Measurements from ENCODE around the gene RNU4-1. TPM values are rescaled to one million over a fixed set of nuclear protein-coding genes. Genes with fewer than 3 reads are reported as not detected.

Gene RNU4-1
- total and polyA plus RNA-seq, 9 of the 15 experiments (the other 6 are each of a cell fraction or from before 2014, with no cell fraction given): under 0.01 to 19,719 (median 3,563) TPM; not detected in 4

GRCh38 chr12:120284381-120284780, 8.7 kb downstream of the RNU4-1 start (continued):
- no peak for TF ChIP-seq TCFL5 (CRISPR knock-in tag; conservative IDR thresholded peaks at IDR 0.05)
- TF ChIP-seq BRF2 (IDR thresholded peaks at IDR 0.05; ENCODE audit: borderline replicate concordance, insufficient read depth, insufficient read length): no peak
- no peak for TF ChIP-seq MLX (CRISPR knock-in tag; conservative IDR thresholded peaks at IDR 0.05)
- TF ChIP-seq HNRNPLL (IDR thresholded peaks at IDR 0.05; ENCODE audit: low read depth, low read length, poor library complexity, severe bottlenecking): no peak
- no peak for TF ChIP-seq ESRRA (IDR thresholded peaks at IDR 0.05; ENCODE audit: borderline replicate concordance, low read depth)
- TF ChIP-seq ARHGAP35 (IDR thresholded peaks at IDR 0.05; ENCODE audit: partially characterized antibody): no peak
- no peak for TF ChIP-seq OTX1 (CRISPR knock-in tag; IDR thresholded peaks at IDR 0.05)

- CTCF ChIA-PET (ENCODE audit: low intra/inter-chr PET ratio): no interaction called here
- Histone ChIP-seq H4K20me1 (replicated peaks; ENCODE audit: control insufficient read depth, insufficient read depth, low read length) (no peaks in the 10 kb centered on the region), H3K9me3 (replicated peaks; ENCODE audit: control insufficient read depth, insufficient read depth, low read depth, low read length) (no peaks in the 10 kb centered on the region), H3K9me1 (ENCODE audit: control insufficient read depth, insufficient read depth, low read length) (no peaks in the 10 kb centered on the region), H3K9ac (ENCODE audit: insufficient read depth in 1 of 2, low read depth in 2 of 2, low read length in 2 of 2) (no peak overlapping the region; a peak in 1 of 4 replicates), H2AFZ (ENCODE audit: low read depth, low read length) (peak overlapping the region; percentile 60), H3K79me2 (ENCODE audit: control insufficient read depth, insufficient read depth, low read length) (no peaks in the 10 kb centered on the region), H3K4me2 (ENCODE audit: insufficient read depth, low read length) (no peak overlapping the region), H3K4me3 (no peak overlapping the region), H3K27me3 (ENCODE audit: control insufficient read depth in 2 of 2, insufficient read depth in 2 of 2, low read length in 2 of 2) (no peaks in the 10 kb centered on the region), H3K4me1 (replicated peaks in 1 of 2; ENCODE audit: control insufficient read depth in 2 of 2, insufficient read depth in 2 of 2, low read length in 2 of 2) (peaks cover 0 to 19% of the 10 kb centered on the region in 2 experiments; a peak in 3 of 5 replicates), H3K36me3 (ENCODE audit: control insufficient read depth, insufficient read depth, low read length) (no peaks in the 10 kb centered on the region), H3K27ac (ENCODE audit: extremely low read depth, low read depth, low read length) (no peak overlapping the region)
- DNase-seq (ENCODE audit: extremely low read depth in 1 of 4, low spot score in 3 of 4): no peak
- peak; percentile 72 for ATAC-seq
- WGBS (ENCODE audit: insufficient coverage, low coverage, missing lambda C conversion rate): 17% methylated on average over 7 of the region's 7 CpGs
- in situ Hi-C loops (cut with MboI) (no loop called here), intact Hi-C loops (cut with micrococcal nuclease) (no loop called here)
- no TSS peak for BruUV-seq (replicated peaks)
- FAIRE-seq: no peak
- POLR2A ChIA-PET: interaction anchor here (1.4 to 7.4 kb wide), 4 partner anchors 8 to 83 kb away, joined by 3 to 102 read pairs (median 22); partner anchors contain the start of genes RNU4-1, RNU4-2 and RPLP0
Observed at GRCh38 chr12:120283318-120283717, 9.7 kb downstream of the RNU4-1 start.
